ENCODE measurements around the gene KRT17.

The KRT17 gene

GRCh38 chr17:41655611-41656111 is 31.3 kb upstream of the KRT17 start:
- no peak for DNase-seq (ENCODE audit: low read depth, low spot score)
- no peak for TF ChIP-seq CTCF (IDR thresholded peaks at IDR 0.05; ENCODE audit: insufficient read depth, low read length, missing control alignments)
- CTCF ChIA-PET, result interaction anchor here (1.4 to 19.8 kb wide), 3 partner anchors 8 to 106 kb away, joined by 3 to 536 read pairs (median 29); no protein-coding TSS in a partner anchor
- POLR2A ChIA-PET, result no interaction called here
- no peak overlapping the region for H3K4me3 ChIP-seq (ENCODE audit: low read depth, low read length)

GRCh38 chr17:41654678-41655607 is 30.6 kb upstream of the KRT17 start:
- CTCF ChIA-PET, result interaction anchor here (1.0 to 19.8 kb wide), 5 partner anchors 9 to 105 kb away, joined by 3 to 554 read pairs (median 29); no protein-coding TSS in a partner anchor
- no peak for TF ChIP-seq CTCF (IDR thresholded peaks at IDR 0.05; ENCODE audit: insufficient read depth, low read length, missing control alignments)
- DNase-seq (ENCODE audit: low read depth, low spot score), result no peak
- POLR2A ChIA-PET, result no interaction called here
- no peak overlapping the region for H3K4me3 ChIP-seq (ENCODE audit: low read depth, low read length)

GRCh38 chr17:41653892-41654677 is 29.7 kb upstream of the KRT17 start:
- no peak for DNase-seq (ENCODE audit: low read depth, low spot score)
- H3K4me3 ChIP-seq (ENCODE audit: low read depth, low read length), result no peak overlapping the region
- CTCF ChIA-PET, result interaction anchor here (1.0 to 19.8 kb wide), 4 partner anchors 10 to 100 kb away, joined by 3 to 554 read pairs (median 270); no protein-coding TSS in a partner anchor
- TF ChIP-seq CTCF (IDR thresholded peaks at IDR 0.05; ENCODE audit: insufficient read depth, low read length, missing control alignments), result no peak
- POLR2A ChIA-PET, result no interaction called here

GRCh38 chr17:41653421-41653820 is 29.0 kb upstream of the KRT17 start:
- CTCF ChIA-PET, result interaction anchor here (1.0 to 19.8 kb wide), 3 partner anchors 11 to 100 kb away, joined by 3 to 554 read pairs (median 536); no protein-coding TSS in a partner anchor
- DNase-seq (ENCODE audit: low read depth, low spot score), result no peak
- H3K4me3 ChIP-seq (ENCODE audit: low read depth, low read length), result no peak overlapping the region
- TF ChIP-seq CTCF (IDR thresholded peaks at IDR 0.05; ENCODE audit: insufficient read depth, low read length, missing control alignments), result no peak
- POLR2A ChIA-PET, result no interaction called here

- TF ChIP-seq CTCF (IDR thresholded peaks at IDR 0.05; ENCODE audit: insufficient read depth, low read length, missing control alignments), result no peak
- ChIA-PET POLR2A (no interaction called here), CTCF (interaction anchor here (1.0 to 19.8 kb wide), 4 partner anchors 11 to 793 kb away, joined by 3 to 554 read pairs (median 354); no protein-coding TSS in a partner anchor)
- H3K4me3 ChIP-seq (ENCODE audit: low read depth, low read length), result no peak overlapping the region
- no peak for DNase-seq (ENCODE audit: low read depth, low spot score)
Measured at GRCh38 chr17:41652461-41652970, 28.1 kb upstream of the KRT17 start.
